ENCODE data around the gene ENTREP1. TPM values are rescaled to one million over a fixed set of nuclear protein-coding genes. Genes with fewer than 3 reads are reported as not detected.

The ENTREP1 gene
- total RNA-seq, 1 donor from 2014 or later, result 2.6 TPM

- Mint-ChIP-seq H3K4me3 (no peak overlapping the region), H3K4me1 (peaks cover 11% of the 10 kb centered on the region), H3K9me3 (no peaks in the 10 kb centered on the region), H3K27me3 (ENCODE audit: low read depth) (peaks cover 19% of the 10 kb centered on the region), H3K27ac (peak overlapping the region; percentile 25), H3K36me3 (no peaks in the 10 kb centered on the region)
- no peak for TF ChIP-seq CTCF (IDR thresholded peaks at IDR 0.05; ENCODE audit: unreplicated experiment)
- no peak for DNase-seq (ENCODE audit: low spot score in 2 of 2, unreplicated experiment in 2 of 2)
Measured at GRCh38 chr9:69332067-69332685, 7.2 kb downstream of the ENTREP1 start.

- no peak overlapping the region for H3K4me3 Mint-ChIP-seq
- H3K4me1 Mint-ChIP-seq, result peaks cover 11% of the 10 kb centered on the region
- DNase-seq (ENCODE audit: low spot score in 2 of 2, unreplicated experiment in 2 of 2), result no peak
- no peak for TF ChIP-seq CTCF (IDR thresholded peaks at IDR 0.05; ENCODE audit: unreplicated experiment)
- H3K9me3 Mint-ChIP-seq, result no peaks in the 10 kb centered on the region
- peaks cover 6% of the 10 kb centered on the region for H3K27me3 Mint-ChIP-seq (ENCODE audit: low read depth)
- no peak overlapping the region for H3K27ac Mint-ChIP-seq
- H3K36me3 Mint-ChIP-seq, result no peaks in the 10 kb centered on the region
Measured at GRCh38 chr9:69333716-69334115, 8.7 kb downstream of the ENTREP1 start.

GRCh38 chr9:69334317-69334716 lies 9.3 kb downstream of the ENTREP1 start:
- Mint-ChIP-seq H3K4me1 (peaks cover 11% of the 10 kb centered on the region), H3K4me3 (no peak overlapping the region), H3K9me3 (no peaks in the 10 kb centered on the region), H3K36me3 (no peaks in the 10 kb centered on the region), H3K27me3 (ENCODE audit: low read depth) (peaks cover 2% of the 10 kb centered on the region), H3K27ac (no peak overlapping the region)
- no peak for DNase-seq (ENCODE audit: low spot score in 2 of 2, unreplicated experiment in 2 of 2)
- TF ChIP-seq CTCF (IDR thresholded peaks at IDR 0.05; ENCODE audit: unreplicated experiment), result no peak

GRCh38 chr9:69339620-69340019 lies 14.6 kb downstream of the ENTREP1 start:
- no peak for DNase-seq (ENCODE audit: low spot score in 2 of 2, unreplicated experiment in 2 of 2)
- H3K4me1 Mint-ChIP-seq, result peaks cover 3% of the 10 kb centered on the region
- H3K9me3 Mint-ChIP-seq, result no peaks in the 10 kb centered on the region
- no peaks in the 10 kb centered on the region for H3K36me3 Mint-ChIP-seq
- H3K4me3 Mint-ChIP-seq, result no peak overlapping the region
- H3K27me3 Mint-ChIP-seq (ENCODE audit: low read depth), result no peaks in the 10 kb centered on the region
- no peak for TF ChIP-seq CTCF (IDR thresholded peaks at IDR 0.05; ENCODE audit: unreplicated experiment)
- no peak overlapping the region for H3K27ac Mint-ChIP-seq

- H3K4me3 Mint-ChIP-seq, result no peak overlapping the region
- no peaks in the 10 kb centered on the region for H3K36me3 Mint-ChIP-seq
- H3K27me3 Mint-ChIP-seq (ENCODE audit: low read depth), result no peaks in the 10 kb centered on the region
- peaks cover 3% of the 10 kb centered on the region for H3K4me1 Mint-ChIP-seq
- no peak overlapping the region for H3K27ac Mint-ChIP-seq
- TF ChIP-seq CTCF (IDR thresholded peaks at IDR 0.05; ENCODE audit: unreplicated experiment), result no peak
- DNase-seq (ENCODE audit: low spot score in 2 of 2, unreplicated experiment in 2 of 2), result no peak
- no peaks in the 10 kb centered on the region for H3K9me3 Mint-ChIP-seq
Measured at GRCh38 chr9:69340631-69341030, 15.6 kb downstream of the ENTREP1 start.

GRCh38 chr9:69342769-69343168 lies 17.8 kb downstream of the ENTREP1 start:
- H3K4me1 Mint-ChIP-seq, result peaks cover 17% of the 10 kb centered on the region
- no peaks in the 10 kb centered on the region for H3K9me3 Mint-ChIP-seq
- DNase-seq (ENCODE audit: low spot score in 2 of 2, unreplicated experiment in 2 of 2), result no peak
- no peak overlapping the region for H3K27ac Mint-ChIP-seq
- no peaks in the 10 kb centered on the region for H3K36me3 Mint-ChIP-seq
- H3K4me3 Mint-ChIP-seq, result no peak overlapping the region
- no peaks in the 10 kb centered on the region for H3K27me3 Mint-ChIP-seq (ENCODE audit: low read depth)
- TF ChIP-seq CTCF (IDR thresholded peaks at IDR 0.05; ENCODE audit: unreplicated experiment), result no peak

All from mesothelial cell of epicardium (in vitro differentiated cells).